ENCODE results near the gene AARS2.

AARS2 gene

GRCh38 chr6:44253307-44254101 lies 59.6 kb downstream of the AARS2 start:
- Histone ChIP-seq H3K9me3 (ENCODE audit: control insufficient read depth, low read length) (no peaks in the 10 kb centered on the region), H2AK5ac (ENCODE audit: low read length, severe bottlenecking) (no peak overlapping the region), H3K4me1 (ENCODE audit: control insufficient read depth, insufficient read depth, low read depth, low read length) (peaks cover 27% of the 10 kb centered on the region), H3K36me3 (ENCODE audit: control insufficient read depth in 1 of 2, insufficient read depth in 2 of 2, low read depth in 1 of 2, low read length in 2 of 2) (peaks cover 49 to 79% of the 10 kb centered on the region in 2 experiments), H2BK5ac (ENCODE audit: low read depth, low read length, poor library complexity, severe bottlenecking) (no peak overlapping the region), H3K4me3 (ENCODE audit: insufficient read depth in 1 of 2, low read depth in 1 of 2, low read length in 2 of 2) (no peak overlapping the region), H3K14ac (ENCODE audit: low read length in 2 of 2) (no peak overlapping the region), H2BK12ac (ENCODE audit: low read length in 2 of 2) (no peak overlapping the region), H4K8ac (ENCODE audit: low read length) (no peak overlapping the region), H3K4me2 (ENCODE audit: low read length, poor library complexity, severe bottlenecking) (no peak overlapping the region), H2BK15ac (ENCODE audit: low read depth, poor library complexity, severe bottlenecking) (no peak overlapping the region), H3K23ac (ENCODE audit: low read length in 2 of 2) (no peak overlapping the region), H3K4ac (ENCODE audit: low read depth in 1 of 2, low read length in 2 of 2) (no peak overlapping the region), H3K9ac (ENCODE audit: low read length) (no peak overlapping the region), H3K18ac (ENCODE audit: low read depth in 1 of 2, low read length in 2 of 2) (no peak overlapping the region), H2BK120ac (ENCODE audit: low read depth, low read length) (no peak overlapping the region), H4K91ac (ENCODE audit: low read length) (no peak overlapping the region), H3K79me1 (replicated peaks; ENCODE audit: low read length, poor library complexity, severe bottlenecking) (no peaks in the 10 kb centered on the region), H2AFZ (ENCODE audit: low read depth, low read length) (no peak overlapping the region), H3K27me3 (ENCODE audit: control insufficient read depth in 1 of 2, insufficient read depth in 1 of 2, low read length in 2 of 2) (no peaks in the 10 kb centered on the region), H3K27ac (ENCODE audit: low read length, poor library complexity, severe bottlenecking) (no peak overlapping the region)
- peak; percentile 62 for DNase-seq
- 83% methylated on average over 9 of the region's 10 CpGs for WGBS

GRCh38 chr6:44251576-44252524 lies 61.3 kb downstream of the AARS2 start:
- no peak overlapping the region for H4K91ac ChIP-seq (ENCODE audit: low read length)

GRCh38 chr6:44250718-44251123 lies 62.4 kb downstream of the AARS2 start:
- Histone ChIP-seq H2BK15ac (ENCODE audit: low read depth, poor library complexity, severe bottlenecking) (no peak overlapping the region), H3K4ac (ENCODE audit: low read depth in 1 of 2, low read length in 2 of 2) (no peak overlapping the region), H2AK5ac (ENCODE audit: low read length, severe bottlenecking) (no peak overlapping the region), H2BK12ac (ENCODE audit: low read length in 2 of 2) (no peak overlapping the region), H3K4me1 (ENCODE audit: control insufficient read depth, insufficient read depth, low read depth, low read length) (peaks cover 23% of the 10 kb centered on the region), H4K8ac (ENCODE audit: low read length) (no peak overlapping the region), H3K23ac (ENCODE audit: low read length in 2 of 2) (no peak overlapping the region), H2BK120ac (ENCODE audit: low read depth, low read length) (no peak overlapping the region), H3K36me3 (ENCODE audit: control insufficient read depth in 1 of 2, insufficient read depth in 2 of 2, low read depth in 1 of 2, low read length in 2 of 2) (peaks cover 44 to 73% of the 10 kb centered on the region in 2 experiments), H3K9ac (ENCODE audit: low read length) (no peak overlapping the region), H2AFZ (ENCODE audit: low read depth, low read length) (no peak overlapping the region), H3K4me2 (ENCODE audit: low read length, poor library complexity, severe bottlenecking) (no peak overlapping the region), H3K4me3 (ENCODE audit: insufficient read depth in 1 of 2, low read depth in 1 of 2, low read length in 2 of 2) (no peak overlapping the region), H3K27ac (ENCODE audit: low read length, poor library complexity, severe bottlenecking) (no peak overlapping the region), H3K27me3 (ENCODE audit: control insufficient read depth in 1 of 2, insufficient read depth in 1 of 2, low read length in 2 of 2) (no peaks in the 10 kb centered on the region), H3K18ac (ENCODE audit: low read depth in 1 of 2, low read length in 2 of 2) (no peak overlapping the region), H3K9me3 (ENCODE audit: control insufficient read depth, low read length) (no peaks in the 10 kb centered on the region), H3K79me1 (replicated peaks; ENCODE audit: low read length, poor library complexity, severe bottlenecking) (peaks cover 2% of the 10 kb centered on the region), H3K14ac (ENCODE audit: low read length in 2 of 2) (no peak overlapping the region), H2BK5ac (ENCODE audit: low read depth, low read length, poor library complexity, severe bottlenecking) (no peak overlapping the region), H4K91ac (ENCODE audit: low read length) (no peak overlapping the region)
- no peak for DNase-seq
- 100% methylated on average over 3 of the region's 3 CpGs for WGBS

More at GRCh38 chr6:44251576-44252524, 61.3 kb downstream of the AARS2 start:
- no peak overlapping the region for H3K14ac ChIP-seq (ENCODE audit: low read length in 2 of 2)
- H3K23ac ChIP-seq (ENCODE audit: low read length in 2 of 2) = no peak overlapping the region
- H2AK5ac ChIP-seq (ENCODE audit: low read length, severe bottlenecking) = no peak overlapping the region
- H3K4me3 ChIP-seq (ENCODE audit: insufficient read depth in 1 of 2, low read depth in 1 of 2, low read length in 2 of 2) = no peak overlapping the region
- H2BK5ac ChIP-seq (ENCODE audit: low read depth, low read length, poor library complexity, severe bottlenecking) = no peak overlapping the region
- no peak overlapping the region for H3K4me2 ChIP-seq (ENCODE audit: low read length, poor library complexity, severe bottlenecking)
- no peak overlapping the region for H3K27ac ChIP-seq (ENCODE audit: low read length, poor library complexity, severe bottlenecking)
- H3K9ac ChIP-seq (ENCODE audit: low read length) = no peak overlapping the region
- H4K8ac ChIP-seq (ENCODE audit: low read length) = no peak overlapping the region
- H3K18ac ChIP-seq (ENCODE audit: low read depth in 1 of 2, low read length in 2 of 2) = no peak overlapping the region
- no peaks in the 10 kb centered on the region for H3K27me3 ChIP-seq (ENCODE audit: control insufficient read depth in 1 of 2, insufficient read depth in 1 of 2, low read length in 2 of 2)
- no peak overlapping the region for H2BK12ac ChIP-seq (ENCODE audit: low read length in 2 of 2)
- H3K4ac ChIP-seq (ENCODE audit: low read depth in 1 of 2, low read length in 2 of 2) = no peak overlapping the region
- no peaks in the 10 kb centered on the region for H3K79me1 ChIP-seq (replicated peaks; ENCODE audit: low read length, poor library complexity, severe bottlenecking)
- H3K9me3 ChIP-seq (ENCODE audit: control insufficient read depth, low read length) = no peaks in the 10 kb centered on the region
- no peak for DNase-seq
- peaks cover 44 to 76% of the 10 kb centered on the region in 2 experiments for H3K36me3 ChIP-seq (ENCODE audit: control insufficient read depth in 1 of 2, insufficient read depth in 2 of 2, low read depth in 1 of 2, low read length in 2 of 2)
- H3K4me1 ChIP-seq (ENCODE audit: control insufficient read depth, insufficient read depth, low read depth, low read length) = peaks cover 23% of the 10 kb centered on the region
- 98% methylated on average over 14 of the region's 14 CpGs for WGBS
- no peak overlapping the region for H2BK120ac ChIP-seq (ENCODE audit: low read depth, low read length)
- H2AFZ ChIP-seq (ENCODE audit: low read depth, low read length) = no peak overlapping the region
- no peak overlapping the region for H2BK15ac ChIP-seq (ENCODE audit: low read depth, poor library complexity, severe bottlenecking)

Data from mesenchymal stem cell (in vitro differentiated cells and primary cell).